ENCODE results near the gene CEP162.

GRCh38 chr6:84150705-84151104, 76.7 kb downstream of the CEP162 start:
- TF ChIP-seq CTCF (IDR thresholded peaks at IDR 0.05; ENCODE audit: insufficient read depth, low read length, poor library complexity, severe bottlenecking) (no peak), EZH2phosphoT487 (conservative IDR thresholded peaks at IDR 0.05; ENCODE audit: low read length) (no peak)
